Breast epithelium (tissue), 4 donors: ENCODE measurements around the gene RBM7. TPM values are rescaled to one million over a fixed set of nuclear protein-coding genes. Genes with fewer than 3 reads are reported as not detected.

ENCODE experiments used
- DNase-seq, 2 donors: peaks; one replicate each; pipeline ENCODE4 v3.0.0-alpha.2; 2019; ENCODE audit warnings: low spot score in 2 of 2
- H3K27ac ChIP-seq, 2 donors: fragments of 200-600 bp; sonication (generic) in 1 of 2; one replicate each; pipeline ENCODE4 v1.5.1; 2016 to 2019; ENCODE audit warnings: mild to moderate bottlenecking in 1 of 2
- H3K27me3 ChIP-seq, 2 donors: fragments of 200-600 bp; sonication (generic) in 1 of 2; one replicate each; pipeline versions ENCODE4 v1.5.1 to v1.6.0; 2017 to 2019; ENCODE audit warnings: control low read depth in 1 of 2, mild to moderate bottlenecking in 1 of 2
- H3K36me3 ChIP-seq: fragments of 200-600 bp; one replicate; pipeline ENCODE4 v1.5.1; 2019
- H3K4me1 ChIP-seq, 2 donors: fragments of 200-600 bp; sonication (generic); one replicate each; pipeline ENCODE4 v1.5.1; 2016 to 2019; ENCODE audit warnings: control low read depth in 1 of 2
- H3K4me3 ChIP-seq, 3 donors: fragments of 200-600 bp; sonication (generic); 1 replicate in 2 of 3; 2 replicates in 1 of 3; pipeline ENCODE4 v1.5.1; 2016 to 2019; ENCODE audit warnings: mild to moderate bottlenecking in 3 of 3, moderate library complexity in 2 of 3
- H3K9me3 ChIP-seq, 2 donors: fragments of 200-600 bp; sonication (generic) in 1 of 2; one replicate each; pipeline ENCODE4 v1.5.1; 2016 to 2019; ENCODE audit warnings: control low read depth in 1 of 2
- POLR2A ChIP-seq: fragments of 450-650 bp; IDR thresholded peaks from one replicate; pipeline ENCODE4 v1.6.1; 2016; ENCODE audit warnings: antibody characterized with exemption, mild to moderate bottlenecking, moderate library complexity
- POLR2AphosphoS5 ChIP-seq, 3 donors: sonication (generic); formaldehyde crosslinking; IDR thresholded peaks; one replicate each; pipeline ENCODE4 v1.6.1; 2017; ENCODE audit warnings: antibody characterized with exemption in 3 of 3
- intact Hi-C: fragments of 100-400 bp; cut with DNase I; formaldehyde crosslinking; loops from one replicate; pipeline ENCODE4 v1.15.1; 2023; ENCODE audit warnings: low total_unique reads
- total RNA-seq, 3 donors: library from RNA; depleted of rRNA; stranded (reverse); fragments of >200 nt; gene quantifications; one replicate each; pipeline ENCODE4 v1.1.0, GENCODE V29; 2016
- TF ChIP-seq, protein P1 (sequence below), 3 donors: fragments of 450-650 bp; IDR thresholded peaks; one replicate each; pipeline ENCODE4 v1.5.1; 2016 to 2017; ENCODE audit warnings: antibody characterized with exemption in 3 of 3, mild to moderate bottlenecking in 3 of 3, moderate library complexity in 3 of 3

RBM7 gene
- total RNA-seq, 3 donors from 2014 or later, result 14.7 to 29.7 (median 25.2) TPM

DNA sequence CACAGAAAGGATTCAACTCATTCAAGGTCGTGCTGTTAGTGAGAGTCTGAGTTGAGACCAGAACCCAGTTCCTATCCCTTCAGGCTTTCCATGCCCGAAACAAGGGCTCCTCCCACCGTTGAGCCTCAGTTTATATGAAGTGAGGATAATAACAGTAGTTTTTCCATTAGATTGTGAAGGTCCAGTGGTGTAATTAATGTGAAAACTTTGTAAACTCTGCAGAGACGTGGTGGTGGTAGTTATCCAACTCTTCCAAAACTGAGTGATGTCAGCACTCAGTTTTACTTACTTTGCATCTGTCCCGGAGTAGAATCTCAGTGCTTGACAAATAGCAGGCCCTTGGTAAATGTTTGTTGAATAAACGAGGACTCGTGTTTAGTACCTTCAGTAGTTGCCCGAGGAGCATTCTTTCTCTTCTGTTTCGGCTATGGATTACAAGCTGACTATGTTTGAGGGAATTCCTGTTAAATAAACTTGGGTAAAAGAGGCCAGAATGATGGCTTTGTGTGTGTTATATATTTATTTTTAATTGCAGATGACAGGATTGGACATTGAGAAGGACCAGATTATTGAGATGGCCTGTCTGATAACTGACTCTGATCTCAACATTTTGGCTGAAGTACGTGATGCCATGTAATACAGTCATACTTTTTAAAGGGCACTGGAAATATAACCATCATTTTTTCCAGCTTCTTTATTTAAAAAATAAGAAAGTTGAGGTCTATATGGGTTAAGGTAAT, 39.8 kb downstream of the RBM7 start:
- TF ChIP-seq POLR2AphosphoS5 (IDR thresholded peaks at IDR 0.05) (no peak), POLR2A (no peak)
- TF ChIP-seq, protein P1, sequence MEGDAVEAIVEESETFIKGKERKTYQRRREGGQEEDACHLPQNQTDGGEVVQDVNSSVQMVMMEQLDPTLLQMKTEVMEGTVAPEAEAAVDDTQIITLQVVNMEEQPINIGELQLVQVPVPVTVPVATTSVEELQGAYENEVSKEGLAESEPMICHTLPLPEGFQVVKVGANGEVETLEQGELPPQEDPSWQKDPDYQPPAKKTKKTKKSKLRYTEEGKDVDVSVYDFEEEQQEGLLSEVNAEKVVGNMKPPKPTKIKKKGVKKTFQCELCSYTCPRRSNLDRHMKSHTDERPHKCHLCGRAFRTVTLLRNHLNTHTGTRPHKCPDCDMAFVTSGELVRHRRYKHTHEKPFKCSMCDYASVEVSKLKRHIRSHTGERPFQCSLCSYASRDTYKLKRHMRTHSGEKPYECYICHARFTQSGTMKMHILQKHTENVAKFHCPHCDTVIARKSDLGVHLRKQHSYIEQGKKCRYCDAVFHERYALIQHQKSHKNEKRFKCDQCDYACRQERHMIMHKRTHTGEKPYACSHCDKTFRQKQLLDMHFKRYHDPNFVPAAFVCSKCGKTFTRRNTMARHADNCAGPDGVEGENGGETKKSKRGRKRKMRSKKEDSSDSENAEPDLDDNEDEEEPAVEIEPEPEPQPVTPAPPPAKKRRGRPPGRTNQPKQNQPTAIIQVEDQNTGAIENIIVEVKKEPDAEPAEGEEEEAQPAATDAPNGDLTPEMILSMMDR (IDR thresholded peaks at IDR 0.05), result no peak
- H3K9me3 ChIP-seq, result no peaks in the 10 kb centered on the region
- intact Hi-C loops, result no loop called here
- H3K27ac ChIP-seq, result peak overlapping the region; percentile 75 to 85
- peak overlapping the region; percentile 86 to 91 (median 88) for H3K4me3 ChIP-seq
- H3K36me3 ChIP-seq, result no peaks in the 10 kb centered on the region
- H3K27me3 ChIP-seq, result no peaks in the 10 kb centered on the region
- H3K4me1 ChIP-seq, result peaks cover 0 to 2% of the 10 kb centered on the region in 2 donors
- DNase-seq, result no peak

DNA sequence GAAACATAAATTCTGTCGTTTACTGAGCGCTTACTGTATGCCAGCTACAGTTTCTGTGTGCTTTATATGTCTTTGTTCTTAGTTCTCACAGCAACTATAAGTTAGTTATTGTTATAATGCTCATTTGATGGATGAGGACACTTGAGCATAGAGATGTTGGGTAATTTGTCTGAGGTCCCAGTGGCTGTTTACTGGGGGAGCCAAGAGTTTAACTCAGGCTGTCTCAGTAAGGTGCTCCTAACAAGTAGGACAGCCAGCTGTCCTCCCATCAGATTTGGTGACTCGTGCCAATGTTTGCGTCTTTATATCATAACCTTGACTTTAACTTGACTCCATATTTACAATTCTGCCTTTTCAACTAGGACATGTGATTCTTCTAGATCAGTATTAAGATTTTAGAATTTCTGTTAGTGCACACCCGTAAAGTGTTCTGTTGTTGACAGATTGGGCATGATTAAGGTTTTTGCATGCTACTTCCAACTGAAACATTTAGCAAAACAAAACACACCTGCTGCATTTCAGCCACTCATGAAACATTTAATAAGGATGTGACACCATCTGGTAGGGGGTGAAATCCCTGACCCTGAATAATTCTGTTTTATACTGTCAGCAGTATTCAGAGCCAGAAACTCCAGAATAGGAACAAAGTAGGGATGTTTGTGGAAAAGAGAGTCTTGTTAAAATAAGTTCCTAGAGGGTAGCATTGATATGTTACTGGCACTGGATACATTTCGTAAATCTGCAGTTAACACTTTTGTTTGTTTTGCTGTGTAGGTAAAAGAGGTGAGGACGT, 40.7 kb downstream of the RBM7 start:
- Histone ChIP-seq H3K4me3 (peak overlapping the region in 2 of 3 donors; percentile 86 to 91), H3K27ac (no peak overlapping the region), H3K4me1 (peaks cover 0 to 2% of the 10 kb centered on the region in 2 donors), H3K9me3 (no peaks in the 10 kb centered on the region), H3K27me3 (no peaks in the 10 kb centered on the region), H3K36me3 (no peaks in the 10 kb centered on the region)
- no peak for TF ChIP-seq POLR2AphosphoS5 (IDR thresholded peaks at IDR 0.05)
- TF ChIP-seq POLR2A, result no peak
- TF ChIP-seq, protein P1 (IDR thresholded peaks at IDR 0.05), result no peak
- DNase-seq, result no peak
- intact Hi-C loops, result no loop called here

GRCh38 chr11:114441921-114442320, 41.5 kb downstream of the RBM7 start:
- Histone ChIP-seq H3K9me3 (no peaks in the 10 kb centered on the region), H3K27me3 (no peaks in the 10 kb centered on the region), H3K4me3 (no peak overlapping the region), H3K27ac (no peak overlapping the region), H3K4me1 (peaks cover 0 to 2% of the 10 kb centered on the region in 2 donors), H3K36me3 (no peaks in the 10 kb centered on the region)
- intact Hi-C loops, result no loop called here
- no peak for DNase-seq
- TF ChIP-seq POLR2AphosphoS5 (IDR thresholded peaks at IDR 0.05) (no peak), POLR2A (no peak)
- TF ChIP-seq, protein P1 (IDR thresholded peaks at IDR 0.05), result no peak

DNA sequence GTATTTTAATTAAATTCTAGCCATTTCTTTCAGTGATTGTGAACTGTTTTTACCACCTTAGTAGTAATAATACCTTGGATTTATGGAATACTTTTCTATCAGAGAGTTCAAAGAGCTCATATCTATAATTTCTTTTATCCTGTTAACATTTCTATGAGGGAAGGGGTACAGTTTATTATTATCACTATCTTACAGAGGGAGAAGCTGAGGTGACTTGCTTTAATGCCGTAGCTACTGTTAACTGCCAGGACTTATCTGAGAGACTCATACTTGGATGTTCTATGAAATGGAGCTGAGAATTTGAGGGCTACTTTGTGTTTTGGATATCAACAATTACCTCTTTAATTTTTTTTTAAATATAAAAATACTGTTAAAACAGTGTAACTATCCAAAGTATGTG, 42.1 kb downstream of the RBM7 start:
- no peaks in the 10 kb centered on the region for H3K27me3 ChIP-seq
- H3K4me1 ChIP-seq, result peaks cover 0 to 2% of the 10 kb centered on the region in 2 donors
- H3K9me3 ChIP-seq, result no peaks in the 10 kb centered on the region
- TF ChIP-seq, protein P1 (IDR thresholded peaks at IDR 0.05), result no peak
- TF ChIP-seq POLR2AphosphoS5 (IDR thresholded peaks at IDR 0.05) (no peak), POLR2A (no peak)
- no peak overlapping the region for H3K4me3 ChIP-seq
- no peak overlapping the region for H3K27ac ChIP-seq
- intact Hi-C loops, result no loop called here
- no peak for DNase-seq
- no peaks in the 10 kb centered on the region for H3K36me3 ChIP-seq

DNA sequence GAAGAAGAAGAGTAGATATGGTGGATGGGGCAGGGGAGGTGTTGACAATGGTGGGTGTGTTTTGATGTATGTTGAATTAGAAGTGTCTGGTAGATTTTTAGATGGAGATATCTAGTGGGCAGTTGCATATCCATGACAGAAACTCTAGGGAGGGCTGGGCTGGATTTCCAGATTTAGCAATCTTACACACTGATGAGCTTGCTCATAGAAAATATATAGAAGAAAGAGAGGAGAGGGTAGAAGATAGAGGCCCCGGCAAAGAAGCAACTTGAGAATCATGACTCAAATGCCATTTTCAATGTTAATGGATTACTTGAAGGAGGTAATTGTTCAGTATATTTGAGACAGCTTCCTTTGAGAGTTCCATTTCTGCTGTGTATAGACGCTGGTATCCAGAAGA, 47.0 kb downstream of the RBM7 start:
- no peak overlapping the region for H3K27ac ChIP-seq
- H3K27me3 ChIP-seq, result no peaks in the 10 kb centered on the region
- H3K9me3 ChIP-seq, result no peaks in the 10 kb centered on the region
- intact Hi-C loops, result no loop called here
- peaks cover 7% of the 10 kb centered on the region for H3K36me3 ChIP-seq
- no peaks in the 10 kb centered on the region for H3K4me1 ChIP-seq
- TF ChIP-seq POLR2AphosphoS5 (IDR thresholded peaks at IDR 0.05), result no peak
- TF ChIP-seq, protein P1 (IDR thresholded peaks at IDR 0.05), result no peak
- TF ChIP-seq POLR2A, result no peak
- no peak overlapping the region for H3K4me3 ChIP-seq
- DNase-seq, result no peak
